Measurements from ENCODE around the gene ACVR1B.

Gene ACVR1B

GRCh38 chr12:51969643-51970042, 18.1 kb downstream of the ACVR1B start:
- Histone ChIP-seq H3K9ac (ENCODE audit: low read depth in 1 of 2, low read length in 2 of 2) (no peak overlapping the region), H3K4me3 (ENCODE audit: low read depth in 1 of 2, low read length in 2 of 2) (peak overlapping the region in 1 of 2 donors; percentile 38), H3K9me3 (ENCODE audit: control insufficient read depth in 1 of 2, low read length in 2 of 2) (no peaks in the 10 kb centered on the region), H3K27ac (ENCODE audit: low read depth, low read length) (no peak overlapping the region), H3K36me3 (ENCODE audit: control insufficient read depth in 1 of 2, insufficient read depth in 2 of 2, low read length in 2 of 2) (no peaks in the 10 kb centered on the region), H3K4me1 (ENCODE audit: control insufficient read depth in 1 of 2, insufficient read depth in 2 of 2, low read length in 2 of 2) (peaks cover 59 to 61% of the 10 kb centered on the region in 2 donors), H3K27me3 (ENCODE audit: control insufficient read depth in 1 of 2, insufficient read depth in 2 of 2, low read length in 2 of 2) (no peaks in the 10 kb centered on the region)

GRCh38 chr12:51970904-51971646, 19.6 kb downstream of the ACVR1B start:
- H3K9ac ChIP-seq (ENCODE audit: low read depth in 1 of 2, low read length in 2 of 2) = peak overlapping the region in 1 of 2 donors; percentile 2
- H3K27ac ChIP-seq (ENCODE audit: low read depth, low read length) = no peak overlapping the region

GRCh38 chr12:51971679-51972421, 20.4 kb downstream of the ACVR1B start:
- Histone ChIP-seq H3K4me3 (ENCODE audit: low read depth in 1 of 2, low read length in 2 of 2) (peak overlapping the region; percentile 16 to 33), H3K36me3 (ENCODE audit: control insufficient read depth in 1 of 2, insufficient read depth in 2 of 2, low read length in 2 of 2) (peaks cover 17 to 18% of the 10 kb centered on the region in 2 donors), H3K4me1 (ENCODE audit: control insufficient read depth in 1 of 2, insufficient read depth in 2 of 2, low read length in 2 of 2) (peaks cover 61 to 68% of the 10 kb centered on the region in 2 donors), H3K9me3 (ENCODE audit: control insufficient read depth in 1 of 2, low read length in 2 of 2) (no peaks in the 10 kb centered on the region), H3K27ac (ENCODE audit: low read depth, low read length) (peak overlapping the region; percentile 25), H3K27me3 (ENCODE audit: control insufficient read depth in 1 of 2, insufficient read depth in 2 of 2, low read length in 2 of 2) (no peaks in the 10 kb centered on the region), H3K9ac (ENCODE audit: low read depth in 1 of 2, low read length in 2 of 2) (no peak overlapping the region)

More at GRCh38 chr12:51970904-51971646, 19.6 kb downstream of the ACVR1B start:
- no peaks in the 10 kb centered on the region for H3K27me3 ChIP-seq (ENCODE audit: control insufficient read depth in 1 of 2, insufficient read depth in 2 of 2, low read length in 2 of 2)
- H3K36me3 ChIP-seq (ENCODE audit: control insufficient read depth in 1 of 2, insufficient read depth in 2 of 2, low read length in 2 of 2) = peaks cover 9 to 10% of the 10 kb centered on the region in 2 donors
- peaks cover 61 to 68% of the 10 kb centered on the region in 2 donors for H3K4me1 ChIP-seq (ENCODE audit: control insufficient read depth in 1 of 2, insufficient read depth in 2 of 2, low read length in 2 of 2)
- H3K4me3 ChIP-seq (ENCODE audit: low read depth in 1 of 2, low read length in 2 of 2) = peak overlapping the region in 1 of 2 donors; percentile 17
- H3K9me3 ChIP-seq (ENCODE audit: control insufficient read depth in 1 of 2, low read length in 2 of 2) = no peaks in the 10 kb centered on the region

GRCh38 chr12:51972422-51972812, 20.9 kb downstream of the ACVR1B start:
- no peak overlapping the region for H3K9ac ChIP-seq (ENCODE audit: low read depth in 1 of 2, low read length in 2 of 2)
- H3K27ac ChIP-seq (ENCODE audit: low read depth, low read length) = no peak overlapping the region
- H3K36me3 ChIP-seq (ENCODE audit: control insufficient read depth in 1 of 2, insufficient read depth in 2 of 2, low read length in 2 of 2) = peaks cover 19 to 23% of the 10 kb centered on the region in 2 donors
- peaks cover 61 to 68% of the 10 kb centered on the region in 2 donors for H3K4me1 ChIP-seq (ENCODE audit: control insufficient read depth in 1 of 2, insufficient read depth in 2 of 2, low read length in 2 of 2)
- H3K27me3 ChIP-seq (ENCODE audit: control insufficient read depth in 1 of 2, insufficient read depth in 2 of 2, low read length in 2 of 2) = no peaks in the 10 kb centered on the region
- H3K9me3 ChIP-seq (ENCODE audit: control insufficient read depth in 1 of 2, low read length in 2 of 2) = no peaks in the 10 kb centered on the region
- H3K4me3 ChIP-seq (ENCODE audit: low read depth in 1 of 2, low read length in 2 of 2) = peak overlapping the region; percentile 16 to 33

- H3K36me3 ChIP-seq (ENCODE audit: control insufficient read depth in 1 of 2, insufficient read depth in 2 of 2, low read length in 2 of 2) = peaks cover 21 to 27% of the 10 kb centered on the region in 2 donors
- no peak overlapping the region for H3K9ac ChIP-seq (ENCODE audit: low read depth in 1 of 2, low read length in 2 of 2)
- H3K4me3 ChIP-seq (ENCODE audit: low read depth in 1 of 2, low read length in 2 of 2) = peak overlapping the region in 1 of 2 donors; percentile 33
- H3K27me3 ChIP-seq (ENCODE audit: control insufficient read depth in 1 of 2, insufficient read depth in 2 of 2, low read length in 2 of 2) = no peaks in the 10 kb centered on the region
- peaks cover 61 to 68% of the 10 kb centered on the region in 2 donors for H3K4me1 ChIP-seq (ENCODE audit: control insufficient read depth in 1 of 2, insufficient read depth in 2 of 2, low read length in 2 of 2)
- H3K27ac ChIP-seq (ENCODE audit: low read depth, low read length) = no peak overlapping the region
- H3K9me3 ChIP-seq (ENCODE audit: control insufficient read depth in 1 of 2, low read length in 2 of 2) = no peaks in the 10 kb centered on the region
Observed at GRCh38 chr12:51972849-51973273, 21.4 kb downstream of the ACVR1B start.

GRCh38 chr12:51973560-51973959, 22.1 kb downstream of the ACVR1B start:
- Histone ChIP-seq H3K4me1 (ENCODE audit: control insufficient read depth in 1 of 2, insufficient read depth in 2 of 2, low read length in 2 of 2) (peaks cover 59 to 63% of the 10 kb centered on the region in 2 donors), H3K27me3 (ENCODE audit: control insufficient read depth in 1 of 2, insufficient read depth in 2 of 2, low read length in 2 of 2) (no peaks in the 10 kb centered on the region), H3K36me3 (ENCODE audit: control insufficient read depth in 1 of 2, insufficient read depth in 2 of 2, low read length in 2 of 2) (peaks cover 24 to 31% of the 10 kb centered on the region in 2 donors), H3K9me3 (ENCODE audit: control insufficient read depth in 1 of 2, low read length in 2 of 2) (no peaks in the 10 kb centered on the region), H3K4me3 (ENCODE audit: low read depth in 1 of 2, low read length in 2 of 2) (no peak overlapping the region), H3K9ac (ENCODE audit: low read depth in 1 of 2, low read length in 2 of 2) (no peak overlapping the region), H3K27ac (ENCODE audit: low read depth, low read length) (no peak overlapping the region)

- Histone ChIP-seq H3K36me3 (ENCODE audit: control insufficient read depth in 1 of 2, insufficient read depth in 2 of 2, low read length in 2 of 2) (peaks cover 24 to 31% of the 10 kb centered on the region in 2 donors), H3K27ac (ENCODE audit: low read depth, low read length) (no peak overlapping the region), H3K4me3 (ENCODE audit: low read depth in 1 of 2, low read length in 2 of 2) (no peak overlapping the region), H3K27me3 (ENCODE audit: control insufficient read depth in 1 of 2, insufficient read depth in 2 of 2, low read length in 2 of 2) (no peaks in the 10 kb centered on the region), H3K4me1 (ENCODE audit: control insufficient read depth in 1 of 2, insufficient read depth in 2 of 2, low read length in 2 of 2) (peaks cover 48 to 55% of the 10 kb centered on the region in 2 donors), H3K9ac (ENCODE audit: low read depth in 1 of 2, low read length in 2 of 2) (no peak overlapping the region), H3K9me3 (ENCODE audit: control insufficient read depth in 1 of 2, low read length in 2 of 2) (no peaks in the 10 kb centered on the region)
Observed at GRCh38 chr12:51974646-51975045, 23.1 kb downstream of the ACVR1B start.

- Histone ChIP-seq H3K9me3 (ENCODE audit: control insufficient read depth in 1 of 2, low read length in 2 of 2) (no peaks in the 10 kb centered on the region), H3K27ac (ENCODE audit: low read depth, low read length) (no peak overlapping the region), H3K4me3 (ENCODE audit: low read depth in 1 of 2, low read length in 2 of 2) (no peak overlapping the region), H3K36me3 (ENCODE audit: control insufficient read depth in 1 of 2, insufficient read depth in 2 of 2, low read length in 2 of 2) (peaks cover 24 to 31% of the 10 kb centered on the region in 2 donors), H3K4me1 (ENCODE audit: control insufficient read depth in 1 of 2, insufficient read depth in 2 of 2, low read length in 2 of 2) (peaks cover 43 to 49% of the 10 kb centered on the region in 2 donors), H3K9ac (ENCODE audit: low read depth in 1 of 2, low read length in 2 of 2) (no peak overlapping the region), H3K27me3 (ENCODE audit: control insufficient read depth in 1 of 2, insufficient read depth in 2 of 2, low read length in 2 of 2) (no peaks in the 10 kb centered on the region)
Observed at GRCh38 chr12:51975196-51975595, 23.7 kb downstream of the ACVR1B start.

GRCh38 chr12:51976376-51977160, 25.1 kb downstream of the ACVR1B start:
- H3K4me1 ChIP-seq (ENCODE audit: control insufficient read depth in 1 of 2, insufficient read depth in 2 of 2, low read length in 2 of 2) = peaks cover 36% of the 10 kb centered on the region in 2 donors
- H3K9ac ChIP-seq (ENCODE audit: low read depth in 1 of 2, low read length in 2 of 2) = no peak overlapping the region
- no peaks in the 10 kb centered on the region for H3K27me3 ChIP-seq (ENCODE audit: control insufficient read depth in 1 of 2, insufficient read depth in 2 of 2, low read length in 2 of 2)
- peaks cover 34 to 41% of the 10 kb centered on the region in 2 donors for H3K36me3 ChIP-seq (ENCODE audit: control insufficient read depth in 1 of 2, insufficient read depth in 2 of 2, low read length in 2 of 2)
- H3K27ac ChIP-seq (ENCODE audit: low read depth, low read length) = no peak overlapping the region
- no peak overlapping the region for H3K4me3 ChIP-seq (ENCODE audit: low read depth in 1 of 2, low read length in 2 of 2)
- no peaks in the 10 kb centered on the region for H3K9me3 ChIP-seq (ENCODE audit: control insufficient read depth in 1 of 2, low read length in 2 of 2)
